CD8-positive, alpha-beta memory T cell (primary cell): Measurements from ENCODE around the gene LRP1B. TPM values are rescaled to one million over a fixed set of nuclear protein-coding genes. Genes with fewer than 3 reads are reported as not detected.
"Not testable (repeated sequence)": the region's sequence is repeated elsewhere in the genome, so short reads cannot be mapped to it uniquely, and the experiment has no call there.

Experiments
- CTCF ChIA-PET: fragments of 350-600 bp; sonication (Branson Sonifier 250); formaldehyde crosslinking; loops from one replicate; lab custom pipeline; 2021; ENCODE audit warnings: antibody characterized with exemption; lab: Charles Lee
- POLR2A ChIA-PET: fragments of 350-600 bp; sonication (Branson Sonifier 250); formaldehyde crosslinking; loops from one replicate; lab custom pipeline; 2021; ENCODE audit warnings: antibody characterized with exemption; lab: Charles Lee
- DNase-seq, 5 donors: peaks; one replicate each; pipeline versions ENCODE4 v3.0.0 to v3.0.0-alpha.2; 2020 to 2022; ENCODE audit warnings: mixed read lengths in 1 of 5
- H3K27ac ChIP-seq: one replicate; pipeline ENCODE4 v1.7.0; 2013; ENCODE audit warnings: low read depth, mild to moderate bottlenecking, low read length, moderate library complexity
- H3K27me3 ChIP-seq: 2 replicates; pipeline ENCODE4 v1.7.0; 2013; ENCODE audit warnings: low read length, mild to moderate bottlenecking; ENCODE audit not compliant: insufficient read depth, poor library complexity, severe bottlenecking
- H3K36me3 ChIP-seq: 2 replicates; pipeline ENCODE4 v1.7.0; 2013; ENCODE audit warnings: mild to moderate bottlenecking, low read length, moderate library complexity; ENCODE audit not compliant: insufficient read depth
- H3K4me1 ChIP-seq: 2 replicates; pipeline ENCODE4 v1.7.0; 2013; ENCODE audit warnings: mild to moderate bottlenecking, low read length, moderate library complexity; ENCODE audit not compliant: insufficient read depth
- H3K4me3 ChIP-seq: 2 replicates; pipeline ENCODE4 v1.7.0; 2013; ENCODE audit warnings: mild to moderate bottlenecking, low read length
- H3K9me3 ChIP-seq: 2 replicates; pipeline ENCODE4 v1.7.0; 2013; ENCODE audit warnings: mild to moderate bottlenecking, low read length
- H3K27ac Mint-ChIP-seq, 8 donors: one replicate each; pipeline ENCODE4 v1.8.0; 2020 to 2021; ENCODE audit warnings: mixed read lengths in 8 of 8, mild to moderate bottlenecking in 6 of 8, inconsistent platforms in 3 of 8, moderate library complexity in 3 of 8
- H3K27me3 Mint-ChIP-seq, 2 donors: one replicate each; pipeline ENCODE4 v1.8.0; 2020 to 2021; ENCODE audit warnings: mixed read lengths in 2 of 2, mild to moderate bottlenecking in 1 of 2, moderate library complexity in 1 of 2
- H3K36me3 Mint-ChIP-seq, 3 donors: one replicate each; pipeline ENCODE4 v1.8.0; 2020 to 2021; ENCODE audit warnings: mixed read lengths in 3 of 3, inconsistent platforms in 1 of 3, mild to moderate bottlenecking in 1 of 3
- H3K4me1 Mint-ChIP-seq, 3 donors: one replicate each; pipeline ENCODE4 v1.8.0; 2020 to 2021; ENCODE audit warnings: mixed read lengths in 3 of 3, inconsistent platforms in 1 of 3, mild to moderate bottlenecking in 1 of 3
- H3K4me3 Mint-ChIP-seq, 7 donors: one replicate each; pipeline ENCODE4 v1.8.0; 2020 to 2021; ENCODE audit warnings: mixed read lengths in 7 of 7, mild to moderate bottlenecking in 6 of 7, moderate library complexity in 4 of 7, inconsistent platforms in 2 of 7
- H3K9me3 Mint-ChIP-seq, 5 donors: one replicate each; pipeline ENCODE4 v1.8.0; 2020 to 2022; ENCODE audit warnings: mixed read lengths in 5 of 5, mild to moderate bottlenecking in 3 of 5, moderate library complexity in 2 of 5, inconsistent platforms in 1 of 5
- polyA plus RNA-seq: library from polyadenylated mRNA; unstranded; fragments of 300-500 nt; fragmentation: Illumina TruSeq; gene quantifications from one replicate; pipeline ENCODE4 v1.2.3, GENCODE V29; 2021
- total RNA-seq, 2 experiments: library from RNA; stranded (reverse); gene quantifications; one replicate each; pipeline ENCODE4 v1.2.3, GENCODE V29; 2021

The LRP1B gene
- total and polyA plus RNA-seq, 3 experiments from 2014 or later, result not detected

DNA sequence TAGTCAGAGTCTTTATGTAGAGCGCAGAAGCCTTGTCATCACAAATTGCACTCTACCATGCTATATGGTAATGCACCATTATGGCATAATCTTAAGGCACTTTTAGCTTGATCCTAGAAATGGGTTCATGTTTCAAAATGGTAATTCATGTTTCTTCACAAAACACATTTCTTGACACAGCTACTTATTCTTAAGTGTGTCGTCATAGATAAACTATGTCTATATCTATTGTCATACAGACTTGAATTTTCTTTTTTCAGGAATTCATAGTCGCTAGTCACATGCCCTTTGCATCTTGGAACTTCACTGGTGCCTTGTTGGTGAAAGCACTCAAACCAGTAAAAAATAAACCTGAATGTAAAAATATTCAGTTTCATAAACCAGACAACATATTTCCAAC lies 1578.2 kb downstream of the LRP1B start:
- H3K9me3 Mint-ChIP-seq, result peaks cover 3 to 33% (median 14%) of the 10 kb centered on the region in 5 donors
- H3K27ac ChIP-seq, result no peak overlapping the region
- H3K36me3 ChIP-seq, result no peaks in the 10 kb centered on the region
- no peak overlapping the region for H3K27ac Mint-ChIP-seq
- no peaks in the 10 kb centered on the region for H3K4me1 ChIP-seq
- POLR2A ChIA-PET, result no interaction called here
- H3K9me3 ChIP-seq, result no peaks in the 10 kb centered on the region
- no peak overlapping the region for H3K4me3 Mint-ChIP-seq
- DNase-seq, result no peak
- H3K27me3 ChIP-seq, result no peaks in the 10 kb centered on the region
- no peaks in the 10 kb centered on the region for H3K36me3 Mint-ChIP-seq
- H3K4me3 ChIP-seq, result no peak overlapping the region
- H3K4me1 Mint-ChIP-seq, result no peaks in the 10 kb centered on the region
- CTCF ChIA-PET, result no interaction called here
- no peaks in the 10 kb centered on the region for H3K27me3 Mint-ChIP-seq

DNA sequence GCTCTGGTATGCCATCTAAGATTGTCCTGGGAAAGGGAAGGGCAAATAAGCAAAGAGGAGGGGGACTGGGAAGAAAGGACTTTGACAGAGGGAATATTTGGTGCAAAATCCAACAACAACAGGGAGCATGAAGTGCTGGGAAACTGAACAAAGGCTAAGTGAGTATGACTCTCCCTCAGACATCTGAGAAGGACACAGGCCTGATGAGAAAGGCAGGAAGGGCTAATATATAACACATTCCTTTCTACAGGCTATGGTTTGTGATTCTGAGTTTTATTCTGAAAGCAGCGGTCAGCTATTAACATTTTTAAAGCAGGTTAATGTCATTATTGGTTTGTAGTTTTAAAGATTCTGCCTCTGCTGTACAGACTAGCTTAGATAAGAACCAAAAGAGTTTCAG lies 1579.5 kb downstream of the LRP1B start:
- Histone ChIP-seq H3K36me3 (no peaks in the 10 kb centered on the region), H3K9me3 (no peaks in the 10 kb centered on the region), H3K27me3 (no peaks in the 10 kb centered on the region), H3K4me3 (no peak overlapping the region), H3K4me1 (no peaks in the 10 kb centered on the region), H3K27ac (no peak overlapping the region)
- no peak for DNase-seq
- Mint-ChIP-seq H3K27me3 (no peaks in the 10 kb centered on the region), H3K9me3 (peaks cover 5 to 36% (median 14%) of the 10 kb centered on the region in 5 donors), H3K36me3 (no peaks in the 10 kb centered on the region), H3K27ac (no peak overlapping the region), H3K4me1 (no peaks in the 10 kb centered on the region), H3K4me3 (no peak overlapping the region)
- ChIA-PET POLR2A (no interaction called here), CTCF (no interaction called here)

DNA sequence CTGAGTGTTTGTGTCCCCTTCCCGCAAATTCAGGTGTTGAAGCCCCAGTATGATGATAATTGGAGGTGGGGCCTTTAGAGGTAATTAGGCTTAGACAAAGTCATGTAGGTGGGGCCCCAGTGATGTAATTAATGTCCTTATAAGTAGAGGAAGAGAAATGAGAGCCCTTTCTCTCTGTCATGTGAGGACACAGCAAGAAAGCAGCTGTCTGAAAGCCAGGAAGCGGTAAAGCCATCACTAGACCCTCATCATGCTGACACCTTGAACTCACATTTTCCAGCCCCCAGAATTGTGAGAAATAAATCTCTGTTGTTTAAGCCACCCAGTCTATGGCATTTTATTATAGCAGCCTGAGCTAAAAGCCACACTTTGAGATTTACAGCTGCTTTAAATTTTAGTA lies 1580.0 kb downstream of the LRP1B start:
- Histone ChIP-seq H3K36me3 (no peaks in the 10 kb centered on the region), H3K27me3 (no peaks in the 10 kb centered on the region), H3K9me3 (no peaks in the 10 kb centered on the region), H3K4me3 (no peak overlapping the region), H3K27ac (no peak overlapping the region), H3K4me1 (no peaks in the 10 kb centered on the region)
- ChIA-PET CTCF (no interaction called here), POLR2A (no interaction called here)
- no peak for DNase-seq
- Mint-ChIP-seq H3K27ac (no peak overlapping the region), H3K27me3 (no peaks in the 10 kb centered on the region), H3K4me3 (no peak overlapping the region), H3K9me3 (peaks cover 7 to 35% (median 14%) of the 10 kb centered on the region in 5 donors), H3K36me3 (no peaks in the 10 kb centered on the region), H3K4me1 (no peaks in the 10 kb centered on the region)

DNA sequence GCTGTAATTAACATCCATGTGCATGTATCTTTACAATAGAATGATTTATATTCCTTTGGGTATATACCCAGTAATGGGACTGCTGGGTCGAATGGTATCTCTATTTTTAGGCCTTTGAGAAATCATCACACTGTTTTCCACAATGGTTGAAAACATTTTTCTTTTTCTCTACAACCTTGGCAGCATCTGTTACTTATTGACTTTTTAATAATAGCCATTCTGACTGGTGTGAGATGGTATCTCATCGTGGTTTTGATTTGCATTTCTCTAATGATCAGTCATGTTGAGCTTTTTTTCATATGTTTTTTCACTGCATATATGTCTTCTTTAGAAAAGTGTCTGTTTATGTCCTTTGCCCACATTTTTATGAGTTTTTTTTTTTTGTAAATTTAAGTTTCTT lies 1586.0 kb downstream of the LRP1B start:
- POLR2A ChIA-PET, H3K27ac ChIP-seq, H3K4me3 ChIP-seq, H3K36me3 ChIP-seq, CTCF ChIA-PET, H3K27me3 Mint-ChIP-seq, H3K36me3 Mint-ChIP-seq, H3K4me1 Mint-ChIP-seq, H3K4me3 Mint-ChIP-seq, H3K9me3 ChIP-seq, H3K4me1 ChIP-seq, DNase-seq, H3K27ac Mint-ChIP-seq, H3K27me3 ChIP-seq: not testable (repeated sequence)
- peaks cover 4 to 42% (median 13%) of the 10 kb centered on the region in 5 donors for H3K9me3 Mint-ChIP-seq

GRCh38 chr2:140542627-140543026 lies 1588.2 kb downstream of the LRP1B start:
- no peak for DNase-seq
- Mint-ChIP-seq H3K4me1 (no peaks in the 10 kb centered on the region), H3K9me3 (peaks cover 4 to 35% (median 13%) of the 10 kb centered on the region in 5 donors), H3K27me3 (no peaks in the 10 kb centered on the region), H3K27ac (no peak overlapping the region), H3K36me3 (no peaks in the 10 kb centered on the region), H3K4me3 (no peak overlapping the region)
- Histone ChIP-seq H3K27me3 (no peaks in the 10 kb centered on the region), H3K27ac (no peak overlapping the region), H3K36me3 (no peaks in the 10 kb centered on the region), H3K4me1 (no peaks in the 10 kb centered on the region), H3K9me3 (peaks cover 7% of the 10 kb centered on the region), H3K4me3 (no peak overlapping the region)
- CTCF ChIA-PET, result no interaction called here
- POLR2A ChIA-PET, result no interaction called here

GRCh38 chr2:140539242-140539875 lies 1591.5 kb downstream of the LRP1B start:
- Mint-ChIP-seq H3K27me3 (no peaks in the 10 kb centered on the region), H3K9me3 (peaks cover 2 to 22% (median 5%) of the 10 kb centered on the region in 5 donors), H3K36me3 (no peaks in the 10 kb centered on the region), H3K4me3 (no peak overlapping the region), H3K27ac (no peak overlapping the region), H3K4me1 (no peaks in the 10 kb centered on the region)
- Histone ChIP-seq H3K36me3 (no peaks in the 10 kb centered on the region), H3K4me1 (no peaks in the 10 kb centered on the region), H3K27me3 (no peaks in the 10 kb centered on the region), H3K9me3 (peaks cover 7% of the 10 kb centered on the region), H3K4me3 (no peak overlapping the region), H3K27ac (no peak overlapping the region)
- CTCF ChIA-PET, result no interaction called here
- POLR2A ChIA-PET, result no interaction called here
- DNase-seq, result no peak

DNA sequence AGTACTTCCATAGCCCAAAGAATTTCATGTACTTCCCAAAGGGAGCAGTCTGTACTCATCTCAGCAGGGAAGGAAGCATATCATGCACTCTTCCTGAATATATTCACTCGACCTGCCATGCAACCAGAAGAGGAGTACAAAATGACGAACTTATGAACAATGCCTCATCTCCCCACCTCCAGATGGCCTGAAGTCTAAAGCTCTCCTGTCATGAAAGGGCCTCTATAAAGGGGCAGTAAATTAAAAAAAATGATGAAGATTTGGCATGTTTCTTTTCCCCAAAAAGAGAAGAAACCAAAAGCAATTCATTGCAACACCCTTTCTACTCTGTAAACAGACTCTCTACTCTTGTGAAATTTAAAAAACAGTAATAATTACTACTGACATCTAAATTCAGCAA lies 1601.1 kb downstream of the LRP1B start:
- Mint-ChIP-seq H3K36me3 (no peaks in the 10 kb centered on the region), H3K9me3 (peaks cover 0 to 21% (median 3%) of the 10 kb centered on the region in 5 donors), H3K27me3 (no peaks in the 10 kb centered on the region), H3K4me3 (no peak overlapping the region), H3K4me1 (no peaks in the 10 kb centered on the region), H3K27ac (no peak overlapping the region)
- ChIA-PET CTCF (no interaction called here), POLR2A (no interaction called here)
- Histone ChIP-seq H3K4me1 (no peaks in the 10 kb centered on the region), H3K36me3 (no peaks in the 10 kb centered on the region), H3K27me3 (no peaks in the 10 kb centered on the region), H3K27ac (no peak overlapping the region), H3K4me3 (no peak overlapping the region), H3K9me3 (no peaks in the 10 kb centered on the region)
- no peak for DNase-seq

DNA sequence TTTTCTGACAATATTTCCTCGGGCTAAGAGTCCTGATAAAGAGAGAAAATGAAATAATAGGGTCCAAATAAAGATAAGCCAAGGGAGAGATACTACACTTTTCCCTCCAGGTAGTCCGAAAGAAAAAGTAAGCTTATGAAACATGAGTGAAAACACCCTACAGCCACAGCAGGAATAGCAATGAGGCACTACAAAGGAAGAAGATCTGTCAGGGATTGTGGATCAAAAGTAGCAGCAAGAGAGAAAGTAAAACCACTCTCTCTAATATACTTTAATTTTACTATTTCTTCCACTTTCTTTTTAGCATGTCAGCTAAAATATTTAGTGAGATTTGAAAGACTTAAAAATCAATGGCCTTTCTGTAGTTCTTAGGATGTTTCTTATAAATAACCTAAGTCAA lies 1601.8 kb downstream of the LRP1B start:
- H3K4me1 Mint-ChIP-seq, result no peaks in the 10 kb centered on the region

More for the DNA sequence above, 1601.8 kb downstream of the LRP1B start:
- ChIA-PET CTCF (no interaction called here), POLR2A (no interaction called here)
- no peaks in the 10 kb centered on the region for H3K36me3 Mint-ChIP-seq
- no peaks in the 10 kb centered on the region for H3K4me1 ChIP-seq
- H3K9me3 ChIP-seq, result no peaks in the 10 kb centered on the region
- H3K27ac ChIP-seq, result no peak overlapping the region
- no peak overlapping the region for H3K27ac Mint-ChIP-seq
- H3K36me3 ChIP-seq, result no peaks in the 10 kb centered on the region
- no peak for DNase-seq
- H3K4me3 ChIP-seq, result no peak overlapping the region
- H3K9me3 Mint-ChIP-seq, result peaks cover 3 to 23% (median 6%) of the 10 kb centered on the region in 5 donors
- no peaks in the 10 kb centered on the region for H3K27me3 Mint-ChIP-seq
- no peak overlapping the region for H3K4me3 Mint-ChIP-seq
- no peaks in the 10 kb centered on the region for H3K27me3 ChIP-seq
